Caco-2 (cell line): Measurements from ENCODE around the gene NUP210. TPM values are rescaled to one million over a fixed set of nuclear protein-coding genes. Genes with fewer than 3 reads are reported as not detected.
A peak's percentile ranks its signal among the peaks of the same experiment; 100 is the strongest.

Experiments
- BruUV-seq: library from RNA; stranded (reverse); fragments of 400-500 nt; replicated peaks from 2 replicates; lab custom pipeline; 2021; lab: Mats Ljungman, UMichigan
- CTCF ChIA-PET: fragments of 300-600 bp; sonication (Branson Sonifier 250); formaldehyde crosslinking; loops from one replicate; lab custom pipeline; 2022; ENCODE audit warnings: antibody characterized with exemption; lab: Charles Lee
- POLR2A ChIA-PET: fragments of 300-600 bp; sonication (Branson Sonifier 250); formaldehyde crosslinking; loops from one replicate; lab custom pipeline; 2022; ENCODE audit warnings: antibody characterized with exemption; lab: Charles Lee
- DNase-seq, 2 experiments: peaks; one replicate each; pipeline versions ENCODE4 v3.0.0 to v3.0.0-alpha.2; 2020 to 2022
- H3K27me3 ChIP-seq: replicated peaks from 2 replicates; pipeline ENCODE4 v1.6.0; 2011; ENCODE audit warnings: low read length; ENCODE audit not compliant: control insufficient read depth, insufficient read depth
- H3K36me3 ChIP-seq: 2 replicates; pipeline ENCODE4 v1.5.1; 2011; ENCODE audit warnings: low read length; ENCODE audit not compliant: control insufficient read depth, insufficient read depth
- H3K4me1 ChIP-seq: fragments of 250-450 bp; sonication (Bioruptor Pico); 2 replicates; pipeline ENCODE4 v1.5.1; 2020; ENCODE audit warnings: mild to moderate bottlenecking
- H3K4me3 ChIP-seq: 2 replicates; pipeline ENCODE4 v1.5.1; 2011; ENCODE audit warnings: low read depth, mild to moderate bottlenecking, control low read depth, low read length
- H3K9me3 ChIP-seq: fragments of 250-450 bp; sonication (Bioruptor Pico); 2 replicates; pipeline ENCODE4 v1.5.1; 2020; ENCODE audit warnings: mild to moderate bottlenecking, moderate library complexity
- H3K27ac Mint-ChIP-seq: one replicate; pipeline ENCODE4 v1.8.0; 2022; ENCODE audit warnings: mixed read lengths; ENCODE audit not compliant: unreplicated experiment
- H3K27me3 Mint-ChIP-seq: one replicate; pipeline ENCODE4 v1.8.0; 2022; ENCODE audit warnings: mixed read lengths; ENCODE audit not compliant: insufficient read depth, unreplicated experiment
- H3K36me3 Mint-ChIP-seq: one replicate; pipeline ENCODE4 v1.8.0; 2022; ENCODE audit warnings: mild to moderate bottlenecking, mixed read lengths; ENCODE audit not compliant: insufficient read depth, unreplicated experiment
- H3K4me1 Mint-ChIP-seq: one replicate; pipeline ENCODE4 v1.8.0; 2022; ENCODE audit warnings: low read depth, mixed read lengths; ENCODE audit not compliant: unreplicated experiment
- H3K4me3 Mint-ChIP-seq: one replicate; pipeline ENCODE4 v1.8.0; 2022; ENCODE audit warnings: mild to moderate bottlenecking, moderate library complexity, mixed read lengths; ENCODE audit not compliant: unreplicated experiment
- H3K9me3 Mint-ChIP-seq: one replicate; pipeline ENCODE4 v1.8.0; 2022; ENCODE audit warnings: mixed read lengths; ENCODE audit not compliant: unreplicated experiment
- intact Hi-C: fragments of 100-400 bp; cut with micrococcal nuclease; formaldehyde crosslinking; loops from one replicate; pipeline ENCODE4 v1.10.0; 2022; ENCODE audit not compliant: unreplicated experiment
- total RNA-seq: library from RNA; stranded (reverse); gene quantifications from 2 replicates; pipeline ENCODE4 v1.2.3, GENCODE V29; 2022
- TF ChIP-seq, protein P1 (sequence below), 2 experiments: fragments of 200-600 bp in 1 of 2; IDR thresholded peaks; 1 replicate in 1 of 2; 2 replicates in 1 of 2; pipeline versions ENCODE4 v1.5.1 to v1.8.0; 2011 to 2022; ENCODE audit warnings: antibody characterized with exemption in 1 of 2, control low read depth in 1 of 2, inconsistent platforms in 1 of 2, low read depth in 1 of 2, low read length in 1 of 2, mild to moderate bottlenecking in 1 of 2, moderate library complexity in 1 of 2; ENCODE audit not compliant: insufficient read depth in 1 of 2, severe bottlenecking in 1 of 2, unreplicated experiment in 1 of 2

Gene NUP210
- total RNA-seq, 1 experiment from 2014 or later = 63.7 TPM

DNA sequence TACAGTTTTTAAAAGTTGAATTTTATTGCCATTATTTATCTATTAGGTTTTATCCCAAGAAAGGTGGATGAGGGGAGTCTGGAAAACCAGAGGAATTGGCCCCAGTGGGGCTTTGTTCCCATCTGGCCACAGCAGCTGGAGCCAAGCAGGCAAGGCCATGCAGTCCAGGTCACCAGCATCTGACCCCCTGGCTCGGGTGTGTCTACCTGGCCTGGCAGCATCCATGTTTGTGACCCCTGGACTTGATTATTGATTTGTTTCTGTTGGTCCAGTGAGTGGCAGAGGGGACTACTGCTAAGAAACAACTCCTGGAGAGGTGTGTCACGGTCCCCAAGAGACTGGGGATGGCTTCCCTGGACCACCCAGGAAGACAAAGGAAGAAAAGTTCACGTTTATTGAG lies 111.1 kb downstream of the NUP210 start:
- Histone ChIP-seq H3K27me3 (no peaks in the 10 kb centered on the region), H3K9me3 (no peaks in the 10 kb centered on the region), H3K4me3 (no peak overlapping the region), H3K36me3 (no peaks in the 10 kb centered on the region), H3K4me1 (no peaks in the 10 kb centered on the region)
- intact Hi-C loops = no loop called here
- CTCF ChIA-PET = no interaction called here
- POLR2A ChIA-PET = no interaction called here
- TF ChIP-seq, protein P1, sequence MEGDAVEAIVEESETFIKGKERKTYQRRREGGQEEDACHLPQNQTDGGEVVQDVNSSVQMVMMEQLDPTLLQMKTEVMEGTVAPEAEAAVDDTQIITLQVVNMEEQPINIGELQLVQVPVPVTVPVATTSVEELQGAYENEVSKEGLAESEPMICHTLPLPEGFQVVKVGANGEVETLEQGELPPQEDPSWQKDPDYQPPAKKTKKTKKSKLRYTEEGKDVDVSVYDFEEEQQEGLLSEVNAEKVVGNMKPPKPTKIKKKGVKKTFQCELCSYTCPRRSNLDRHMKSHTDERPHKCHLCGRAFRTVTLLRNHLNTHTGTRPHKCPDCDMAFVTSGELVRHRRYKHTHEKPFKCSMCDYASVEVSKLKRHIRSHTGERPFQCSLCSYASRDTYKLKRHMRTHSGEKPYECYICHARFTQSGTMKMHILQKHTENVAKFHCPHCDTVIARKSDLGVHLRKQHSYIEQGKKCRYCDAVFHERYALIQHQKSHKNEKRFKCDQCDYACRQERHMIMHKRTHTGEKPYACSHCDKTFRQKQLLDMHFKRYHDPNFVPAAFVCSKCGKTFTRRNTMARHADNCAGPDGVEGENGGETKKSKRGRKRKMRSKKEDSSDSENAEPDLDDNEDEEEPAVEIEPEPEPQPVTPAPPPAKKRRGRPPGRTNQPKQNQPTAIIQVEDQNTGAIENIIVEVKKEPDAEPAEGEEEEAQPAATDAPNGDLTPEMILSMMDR (IDR thresholded peaks at IDR 0.05; ENCODE audit: insufficient read depth in 1 of 2, low read depth in 1 of 2, low read length in 1 of 2, severe bottlenecking in 1 of 2, unreplicated experiment in 1 of 2) = no peak
- no peaks in the 10 kb centered on the region for H3K27me3 Mint-ChIP-seq
- no peak overlapping the region for H3K27ac Mint-ChIP-seq
- no peak overlapping the region for H3K4me3 Mint-ChIP-seq
- DNase-seq = no peak
- H3K4me1 Mint-ChIP-seq = no peaks in the 10 kb centered on the region
- H3K36me3 Mint-ChIP-seq = peaks cover 5% of the 10 kb centered on the region
- no TSS peak for BruUV-seq
- H3K9me3 Mint-ChIP-seq = no peaks in the 10 kb centered on the region

DNA sequence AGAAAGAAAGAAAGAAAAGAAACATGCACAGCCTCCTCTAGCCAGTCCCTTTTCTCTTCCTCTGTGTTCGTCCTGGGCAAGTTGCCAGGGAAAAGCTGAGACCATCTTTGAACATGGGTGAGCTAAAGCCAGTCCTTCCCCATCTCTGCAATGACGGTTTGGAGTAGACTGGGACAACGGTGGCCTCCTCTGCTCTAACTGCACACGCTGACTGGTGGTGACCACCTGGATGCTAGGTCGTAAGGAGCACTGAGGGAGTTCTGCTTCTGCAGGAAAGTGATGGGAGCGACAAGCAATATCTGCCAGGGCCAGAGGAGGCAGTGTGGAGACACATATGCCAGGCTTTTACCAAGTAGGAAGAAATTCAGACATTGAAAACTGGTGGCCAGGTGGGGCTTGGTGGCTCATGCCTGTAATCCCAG lies 111.7 kb downstream of the NUP210 start:
- Mint-ChIP-seq H3K36me3 (no peaks in the 10 kb centered on the region), H3K27ac (no peak overlapping the region), H3K9me3 (no peaks in the 10 kb centered on the region), H3K4me3 (no peak overlapping the region), H3K4me1 (no peaks in the 10 kb centered on the region), H3K27me3 (no peaks in the 10 kb centered on the region)
- Histone ChIP-seq H3K36me3 (no peaks in the 10 kb centered on the region), H3K4me1 (peaks cover 4% of the 10 kb centered on the region; the same call in 1 of the 2 replicates), H3K27me3 (no peaks in the 10 kb centered on the region), H3K4me3 (no peak overlapping the region), H3K9me3 (no peaks in the 10 kb centered on the region)
- TF ChIP-seq, protein P1 (IDR thresholded peaks at IDR 0.05; ENCODE audit: insufficient read depth in 1 of 2, low read depth in 1 of 2, low read length in 1 of 2, severe bottlenecking in 1 of 2, unreplicated experiment in 1 of 2) = peak; percentile 38 to 40
- ChIA-PET POLR2A (no interaction called here), CTCF (no interaction called here)
- peak in 1 of 2 experiments; percentile 31 for DNase-seq
- intact Hi-C loops = no loop called here
- BruUV-seq = no TSS peak

DNA sequence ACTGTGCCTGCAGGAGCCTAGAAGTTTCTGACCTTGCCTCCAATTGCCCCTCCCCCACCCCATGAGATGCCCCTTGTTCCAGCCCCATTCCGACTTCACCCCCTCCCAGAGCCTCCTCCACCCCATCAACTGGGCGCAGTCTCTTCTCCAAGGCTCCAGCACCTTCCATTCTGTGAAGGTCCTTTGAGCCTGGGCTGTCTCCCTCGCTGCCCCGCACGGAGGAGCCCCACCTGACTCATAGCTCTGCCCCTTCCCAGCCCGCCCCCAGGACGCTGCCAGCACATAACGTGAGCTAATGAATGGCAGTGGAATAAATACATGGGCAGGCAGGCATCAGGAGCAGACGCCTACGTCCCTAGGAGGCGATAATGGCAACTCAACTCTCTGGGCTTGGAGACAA lies 113.1 kb downstream of the NUP210 start:
- CTCF ChIA-PET = no interaction called here
- Mint-ChIP-seq H3K9me3 (no peaks in the 10 kb centered on the region), H3K36me3 (no peaks in the 10 kb centered on the region), H3K4me1 (no peaks in the 10 kb centered on the region), H3K27ac (no peak overlapping the region), H3K4me3 (no peak overlapping the region), H3K27me3 (no peaks in the 10 kb centered on the region)
- no peak for DNase-seq
- TF ChIP-seq, protein P1 (IDR thresholded peaks at IDR 0.05; ENCODE audit: insufficient read depth in 1 of 2, low read depth in 1 of 2, low read length in 1 of 2, severe bottlenecking in 1 of 2, unreplicated experiment in 1 of 2) = no peak
- no TSS peak for BruUV-seq
- peaks cover 6% of the 10 kb centered on the region; the same call in 1 of the 2 replicates for H3K4me1 ChIP-seq
- intact Hi-C loops = no loop called here
- no peaks in the 10 kb centered on the region for H3K27me3 ChIP-seq
- no peaks in the 10 kb centered on the region for H3K36me3 ChIP-seq
- POLR2A ChIA-PET = no interaction called here
- H3K9me3 ChIP-seq = no peaks in the 10 kb centered on the region
- H3K4me3 ChIP-seq = no peak overlapping the region
